ENCODE data around the gene KHDRBS1. TPM values are rescaled to one million over a fixed set of nuclear protein-coding genes. Genes with fewer than 3 reads are reported as not detected.

KHDRBS1 gene
- total RNA-seq, 1 experiment from 2014 or later = 161 TPM

DNA sequence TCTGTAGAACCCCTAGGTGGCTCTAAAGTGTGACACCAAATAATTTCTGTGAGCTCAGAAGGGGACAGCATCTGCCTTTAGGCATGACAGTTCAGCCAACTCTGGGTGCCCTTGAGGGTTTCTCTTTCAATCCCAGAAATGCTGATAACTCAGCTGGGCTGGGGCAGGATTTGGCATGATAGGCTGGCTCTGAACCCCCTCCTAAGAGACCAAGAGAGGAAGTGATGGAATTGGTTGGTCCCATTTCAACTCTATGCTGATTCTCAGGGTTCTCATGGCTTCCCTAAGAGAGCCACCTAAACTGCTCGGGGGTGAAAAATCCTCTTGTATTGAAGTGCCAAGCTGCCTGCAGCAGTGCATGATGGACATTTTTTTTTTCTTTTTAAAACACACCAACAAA lies 30.6 kb downstream of the KHDRBS1 start:
- CTCF ChIA-PET = no interaction called here
- peaks cover 14% of the 10 kb centered on the region for H4K20me1 ChIP-seq (ENCODE audit: insufficient read depth)
- H3K27ac ChIP-seq = no peak overlapping the region

GRCh38 chr1:32045772-32046171 lies 32.1 kb downstream of the KHDRBS1 start:
- Histone ChIP-seq H2AFZ (no peak overlapping the region), H3K4me2 (no peak overlapping the region), H3K4me1 (replicated peaks; ENCODE audit: insufficient read depth) (no peaks in the 10 kb centered on the region), H3K4me3 (no peak overlapping the region), H3K9me2 (ENCODE audit: insufficient read depth) (no peaks in the 10 kb centered on the region), H3K27me3 (ENCODE audit: insufficient read depth, low read depth) (no peaks in the 10 kb centered on the region), H3K36me3 (ENCODE audit: low read depth) (peaks cover 56% of the 10 kb centered on the region), H3K27ac (no peak overlapping the region), H3F3A (ENCODE audit: insufficient read depth, low read depth) (peaks cover 14% of the 10 kb centered on the region), H4K20me1 (ENCODE audit: insufficient read depth) (peaks cover 7% of the 10 kb centered on the region; the same call in 1 of the 2 replicates), H3K79me2 (ENCODE audit: low read depth) (no peaks in the 10 kb centered on the region), H3K9me3 (ENCODE audit: insufficient read depth, low read depth) (no peaks in the 10 kb centered on the region)
- DNase-seq = no peak
- no peak for TF ChIP-seq EZH2 (IDR thresholded peaks at IDR 0.05; ENCODE audit: low read depth)
- TF ChIP-seq, protein P1, sequence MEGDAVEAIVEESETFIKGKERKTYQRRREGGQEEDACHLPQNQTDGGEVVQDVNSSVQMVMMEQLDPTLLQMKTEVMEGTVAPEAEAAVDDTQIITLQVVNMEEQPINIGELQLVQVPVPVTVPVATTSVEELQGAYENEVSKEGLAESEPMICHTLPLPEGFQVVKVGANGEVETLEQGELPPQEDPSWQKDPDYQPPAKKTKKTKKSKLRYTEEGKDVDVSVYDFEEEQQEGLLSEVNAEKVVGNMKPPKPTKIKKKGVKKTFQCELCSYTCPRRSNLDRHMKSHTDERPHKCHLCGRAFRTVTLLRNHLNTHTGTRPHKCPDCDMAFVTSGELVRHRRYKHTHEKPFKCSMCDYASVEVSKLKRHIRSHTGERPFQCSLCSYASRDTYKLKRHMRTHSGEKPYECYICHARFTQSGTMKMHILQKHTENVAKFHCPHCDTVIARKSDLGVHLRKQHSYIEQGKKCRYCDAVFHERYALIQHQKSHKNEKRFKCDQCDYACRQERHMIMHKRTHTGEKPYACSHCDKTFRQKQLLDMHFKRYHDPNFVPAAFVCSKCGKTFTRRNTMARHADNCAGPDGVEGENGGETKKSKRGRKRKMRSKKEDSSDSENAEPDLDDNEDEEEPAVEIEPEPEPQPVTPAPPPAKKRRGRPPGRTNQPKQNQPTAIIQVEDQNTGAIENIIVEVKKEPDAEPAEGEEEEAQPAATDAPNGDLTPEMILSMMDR (conservative IDR thresholded peaks at IDR 0.05) = no peak
- no TSS peak for BruUV-seq (replicated peaks)
- POLR2A ChIA-PET (ENCODE audit: unreplicated experiment) = no interaction called here
- CTCF ChIA-PET = no interaction called here
- intact Hi-C loops (cut with micrococcal nuclease; ENCODE audit: unreplicated experiment) = no loop called here

More for the DNA sequence above, 30.6 kb downstream of the KHDRBS1 start:
- no peak overlapping the region for H3K4me3 ChIP-seq
- no peak overlapping the region for H3K4me2 ChIP-seq
- no peaks in the 10 kb centered on the region for H3K9me2 ChIP-seq (ENCODE audit: insufficient read depth)
- H2AFZ ChIP-seq = no peak overlapping the region
- TF ChIP-seq EZH2 (IDR thresholded peaks at IDR 0.05; ENCODE audit: low read depth) = no peak
- TF ChIP-seq, protein P1 (conservative IDR thresholded peaks at IDR 0.05) = no peak
- intact Hi-C loops (cut with micrococcal nuclease; ENCODE audit: unreplicated experiment) = no loop called here
- H3F3A ChIP-seq (ENCODE audit: insufficient read depth, low read depth) = peaks cover 14% of the 10 kb centered on the region
- H3K36me3 ChIP-seq (ENCODE audit: low read depth) = peaks cover 56% of the 10 kb centered on the region
- POLR2A ChIA-PET (ENCODE audit: unreplicated experiment) = interaction anchor here (0.6 kb wide), 1 partner anchor 298 kb away, joined by 3 read pairs; no protein-coding TSS in a partner anchor
- no peaks in the 10 kb centered on the region for H3K27me3 ChIP-seq (ENCODE audit: insufficient read depth, low read depth)
- H3K9me3 ChIP-seq (ENCODE audit: insufficient read depth, low read depth) = no peaks in the 10 kb centered on the region
- no peaks in the 10 kb centered on the region for H3K79me2 ChIP-seq (ENCODE audit: low read depth)
- BruUV-seq (replicated peaks) = no TSS peak
- DNase-seq = no peak
- no peaks in the 10 kb centered on the region for H3K4me1 ChIP-seq (replicated peaks; ENCODE audit: insufficient read depth)

GRCh38 chr1:32047701-32048100 lies 34.0 kb downstream of the KHDRBS1 start:
- ChIA-PET CTCF (no interaction called here), POLR2A (ENCODE audit: unreplicated experiment) (no interaction called here)
- no peaks in the 10 kb centered on the region for H3K79me2 ChIP-seq (ENCODE audit: low read depth)
- H3K4me2 ChIP-seq = no peak overlapping the region
- H3K27ac ChIP-seq = no peak overlapping the region
- no TSS peak for BruUV-seq (replicated peaks)
- H3K36me3 ChIP-seq (ENCODE audit: low read depth) = peaks cover 43% of the 10 kb centered on the region
- H2AFZ ChIP-seq = no peak overlapping the region
- peaks cover 14% of the 10 kb centered on the region for H3F3A ChIP-seq (ENCODE audit: insufficient read depth, low read depth)
- H3K9me3 ChIP-seq (ENCODE audit: insufficient read depth, low read depth) = no peaks in the 10 kb centered on the region
- H3K4me1 ChIP-seq (replicated peaks; ENCODE audit: insufficient read depth) = no peaks in the 10 kb centered on the region
- peaks cover 7% of the 10 kb centered on the region; the same call in 1 of the 2 replicates for H4K20me1 ChIP-seq (ENCODE audit: insufficient read depth)
- intact Hi-C loops (cut with micrococcal nuclease; ENCODE audit: unreplicated experiment) = no loop called here
- DNase-seq = no peak
- H3K27me3 ChIP-seq (ENCODE audit: insufficient read depth, low read depth) = no peaks in the 10 kb centered on the region
- H3K4me3 ChIP-seq = no peak overlapping the region
- TF ChIP-seq, protein P1 (conservative IDR thresholded peaks at IDR 0.05) = no peak
- TF ChIP-seq EZH2 (IDR thresholded peaks at IDR 0.05; ENCODE audit: low read depth) = no peak
- H3K9me2 ChIP-seq (ENCODE audit: insufficient read depth) = no peaks in the 10 kb centered on the region

Measured in PC-9 (cell line).